Stomach (tissue), 9 donors: ENCODE measurements around the gene RASGRP3. TPM values are rescaled to one million over a fixed set of nuclear protein-coding genes. Genes with fewer than 3 reads are reported as not detected.

Experiments
- DNase-seq, 2 donors: peaks; one replicate each; pipeline versions ENCODE4 v3.0.0 to v3.0.0-alpha.2; 2013 to 2019
- H3K27ac ChIP-seq, 5 donors: fragments of 200-600 bp in 4 of 5; sonication (generic) in 4 of 5; one replicate each; pipeline ENCODE4 v1.5.1; 2013 to 2019; ENCODE audit warnings: mild to moderate bottlenecking in 1 of 5, moderate library complexity in 1 of 5
- H3K27me3 ChIP-seq, 3 donors: fragments of 200-600 bp; sonication (generic); one replicate each; pipeline ENCODE4 v1.5.1; 2017 to 2019; ENCODE audit warnings: mixed run types in 1 of 3
- H3K36me3 ChIP-seq, 4 donors: fragments of 200-600 bp; sonication (generic); 1 replicate in 3 of 4; 2 replicates in 1 of 4; pipeline ENCODE4 v1.5.1; 2016 to 2019
- H3K4me1 ChIP-seq, 4 donors: fragments of 200-600 bp; sonication (generic); one replicate each; pipeline ENCODE4 v1.5.1; 2016 to 2019
- H3K4me3 ChIP-seq, 4 donors: fragments of 200-600 bp; sonication (generic) in 3 of 4; one replicate each; pipeline ENCODE4 v1.5.1; 2016 to 2019; ENCODE audit warnings: mild to moderate bottlenecking in 1 of 4
- H3K9me3 ChIP-seq, 4 donors: fragments of 200-600 bp; sonication (generic); one replicate each; pipeline ENCODE4 v1.5.1; 2016 to 2019
- CTCF ChIP-seq, 7 experiments: fragments of 450-650 bp in 4 of 7; fragments of 200-600 bp in 3 of 7; sonication (generic) in 3 of 7; IDR thresholded peaks; one replicate each; pipeline ENCODE4 v1.5.1; 2016 to 2019; ENCODE audit warnings: antibody characterized with exemption in 7 of 7, control low read depth in 2 of 7, mild to moderate bottlenecking in 1 of 7
- EP300 ChIP-seq: sonication (generic); formaldehyde crosslinking; IDR thresholded peaks from one replicate; pipeline ENCODE4 v1.6.1; 2017; ENCODE audit warnings: antibody characterized with exemption
- POLR2A ChIP-seq, 4 donors: fragments of 450-650 bp; IDR thresholded peaks; one replicate each; pipeline ENCODE4 v1.6.1; 2016; ENCODE audit warnings: antibody characterized with exemption in 4 of 4, control low read depth in 2 of 4, mild to moderate bottlenecking in 1 of 4, moderate library complexity in 1 of 4
- POLR2AphosphoS5 ChIP-seq, 3 donors: sonication (generic); formaldehyde crosslinking; IDR thresholded peaks; one replicate each; pipeline ENCODE4 v1.6.1; 2016; ENCODE audit warnings: antibody characterized with exemption in 3 of 3
- WGBS, 5 donors: extraction: QIAGEN DNeasy Blood & Tissue Kit in 3 of 5; methylation state at CpG; one replicate each; pipeline versions ENCODE4 v1.1.5 to v1.1.7; 2013 to 2018; 5-methylcytosine and 5-hydroxymethylcytosine counted together
- intact Hi-C: fragments of 100-400 bp; cut with DNase I; formaldehyde crosslinking; loops from one replicate; pipeline ENCODE4 v1.15.1; 2023; ENCODE audit warnings: low total_unique reads
- polyA plus RNA-seq, 3 donors: library from polyadenylated mRNA; stranded (reverse); fragments of 200-250 nt; gene quantifications; one replicate each; pipeline ENCODE4 v1.2.3, GENCODE V29; 2013
- total RNA-seq, 5 donors: library from RNA; depleted of rRNA; stranded (reverse); fragments of >200 nt; gene quantifications; one replicate each; pipeline versions ENCODE4 v1.1.0 to v1.2.3, GENCODE V29; 2014 to 2016
- donor health status: healthy with polysubstance abuse.
- donor health status: Bipolar disorder and iron deficiency.
- donor health status: healthy.

Gene RASGRP3
- total and polyA plus RNA-seq, 8 donors, result 0.29 to 51.3 (median 10.1) TPM

GRCh38 chr2:33516456-33516995 lies 40.1 kb downstream of the RASGRP3 start:
- H3K4me1 ChIP-seq, result peaks cover 0 to 3% (median under 1%) of the 10 kb centered on the region in 4 donors
- WGBS, 5 donors, result 76 to 83% (median 77%) methylated on average over 2 of the region's 2 CpGs
- H3K27me3 ChIP-seq, result no peaks in the 10 kb centered on the region
- H3K4me3 ChIP-seq, result no peak overlapping the region
- peaks cover 0 to 9% (median 0%) of the 10 kb centered on the region in 4 donors for H3K36me3 ChIP-seq
- no peaks in the 10 kb centered on the region for H3K9me3 ChIP-seq
- H3K27ac ChIP-seq, result no peak overlapping the region
- intact Hi-C loops, result no loop called here
- DNase-seq, result peak in 1 of 2 donors; percentile 41
- no peak for TF ChIP-seq CTCF (IDR thresholded peaks at IDR 0.05)
- TF ChIP-seq POLR2A (IDR thresholded peaks at IDR 0.05), result no peak
- no peak for TF ChIP-seq EP300
- TF ChIP-seq POLR2AphosphoS5 (IDR thresholded peaks at IDR 0.05), result no peak

GRCh38 chr2:33518200-33518599 lies 41.8 kb downstream of the RASGRP3 start:
- no peak overlapping the region for H3K4me3 ChIP-seq
- H3K9me3 ChIP-seq, result no peaks in the 10 kb centered on the region
- intact Hi-C loops, result no loop called here
- H3K27me3 ChIP-seq, result no peaks in the 10 kb centered on the region
- H3K27ac ChIP-seq, result no peak overlapping the region
- WGBS, 5 donors, result 72 to 93% (median 91%) methylated on average over 2 of the region's 2 CpGs
- H3K36me3 ChIP-seq, result peaks cover 0 to 9% (median 0%) of the 10 kb centered on the region in 4 donors
- DNase-seq, result no peak
- H3K4me1 ChIP-seq, result peaks cover 0 to 15% (median 7%) of the 10 kb centered on the region in 4 donors
- TF ChIP-seq EP300 (no peak), POLR2AphosphoS5 (IDR thresholded peaks at IDR 0.05) (no peak), CTCF (IDR thresholded peaks at IDR 0.05) (no peak), POLR2A (IDR thresholded peaks at IDR 0.05) (no peak)

GRCh38 chr2:33518929-33519328 lies 42.5 kb downstream of the RASGRP3 start:
- intact Hi-C loops, result no loop called here
- TF ChIP-seq CTCF (IDR thresholded peaks at IDR 0.05) (no peak), POLR2AphosphoS5 (IDR thresholded peaks at IDR 0.05) (no peak), EP300 (no peak), POLR2A (IDR thresholded peaks at IDR 0.05) (no peak)
- no peak for DNase-seq
- Histone ChIP-seq H3K4me3 (no peak overlapping the region), H3K36me3 (peaks cover 0 to 9% (median 0%) of the 10 kb centered on the region in 4 donors), H3K4me1 (peaks cover 0 to 15% (median 7%) of the 10 kb centered on the region in 4 donors), H3K9me3 (no peaks in the 10 kb centered on the region), H3K27me3 (no peaks in the 10 kb centered on the region), H3K27ac (no peak overlapping the region)
- 78 to 90% (median 86%) methylated on average over 1 of the region's 1 CpG for WGBS, 5 donors

- no peaks in the 10 kb centered on the region for H3K9me3 ChIP-seq
- peaks cover 0 to 15% (median 7%) of the 10 kb centered on the region in 4 donors for H3K4me1 ChIP-seq
- DNase-seq, result peak in 1 of 2 donors; percentile 46
- H3K36me3 ChIP-seq, result no peaks in the 10 kb centered on the region
- intact Hi-C loops, result no loop called here
- WGBS, 5 donors, result 63 to 88% (median 78%) methylated on average over 1 of the region's 1 CpG
- no peak overlapping the region for H3K27ac ChIP-seq
- TF ChIP-seq POLR2AphosphoS5 (IDR thresholded peaks at IDR 0.05), result no peak
- TF ChIP-seq EP300, result no peak
- no peak for TF ChIP-seq CTCF (IDR thresholded peaks at IDR 0.05)
- TF ChIP-seq POLR2A (IDR thresholded peaks at IDR 0.05), result no peak
- H3K4me3 ChIP-seq, result no peak overlapping the region
- H3K27me3 ChIP-seq, result no peaks in the 10 kb centered on the region
These were observed 45.4 kb downstream of the RASGRP3 start for GRCh38 chr2:33521791-33522281.
